ENCODE data around the gene SDC3.

The SDC3 gene

GRCh38 chr1:30928171-30928570 is 19.6 kb upstream of the SDC3 start:
- no peak for DNase-seq (ENCODE audit: low read depth)

DNA sequence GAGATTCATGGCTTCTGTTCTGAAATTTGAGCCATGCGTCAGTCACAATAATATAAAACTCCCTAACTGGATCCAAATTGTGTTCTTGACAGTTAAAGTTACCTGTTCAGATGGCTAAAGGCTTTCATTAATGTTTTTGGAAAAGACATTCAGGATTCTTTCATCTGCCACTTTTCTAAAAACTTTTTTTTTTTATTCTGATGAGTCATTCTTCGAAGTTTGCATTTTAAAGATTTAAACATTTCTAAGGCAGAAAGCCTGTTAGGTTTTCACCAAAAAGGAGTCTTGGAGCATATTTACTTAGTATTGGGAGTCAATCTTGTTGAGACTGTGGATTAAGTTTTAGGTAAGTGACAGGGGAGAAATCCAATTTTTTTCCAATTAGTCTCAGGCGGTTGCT is 18.9 kb upstream of the SDC3 start:
- no peak for DNase-seq (ENCODE audit: low read depth)

DNA sequence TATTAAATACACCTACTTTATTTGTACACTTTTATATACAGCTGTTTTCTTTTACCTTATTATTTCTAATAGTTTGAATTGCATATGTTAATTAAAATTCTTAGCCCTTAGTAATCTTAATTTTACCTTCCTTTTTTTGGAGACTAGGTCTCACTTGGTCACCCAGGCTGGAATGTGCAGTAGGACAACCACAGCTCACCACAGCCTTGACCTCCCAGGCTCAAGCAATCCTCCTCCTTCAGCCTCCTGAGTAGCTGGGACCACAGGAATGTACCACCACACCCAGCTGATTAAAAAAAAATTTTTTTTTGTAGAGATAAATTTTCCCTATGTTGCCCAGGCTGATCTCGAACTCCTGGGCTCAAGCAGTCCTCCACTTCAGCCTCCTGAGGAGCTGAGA is 15.0 kb upstream of the SDC3 start:
- DNase-seq (ENCODE audit: low read depth), result no peak

- DNase-seq (ENCODE audit: low read depth), result no peak
Observed at GRCh38 chr1:30920827-30921226, 12.3 kb upstream of the SDC3 start.

DNA sequence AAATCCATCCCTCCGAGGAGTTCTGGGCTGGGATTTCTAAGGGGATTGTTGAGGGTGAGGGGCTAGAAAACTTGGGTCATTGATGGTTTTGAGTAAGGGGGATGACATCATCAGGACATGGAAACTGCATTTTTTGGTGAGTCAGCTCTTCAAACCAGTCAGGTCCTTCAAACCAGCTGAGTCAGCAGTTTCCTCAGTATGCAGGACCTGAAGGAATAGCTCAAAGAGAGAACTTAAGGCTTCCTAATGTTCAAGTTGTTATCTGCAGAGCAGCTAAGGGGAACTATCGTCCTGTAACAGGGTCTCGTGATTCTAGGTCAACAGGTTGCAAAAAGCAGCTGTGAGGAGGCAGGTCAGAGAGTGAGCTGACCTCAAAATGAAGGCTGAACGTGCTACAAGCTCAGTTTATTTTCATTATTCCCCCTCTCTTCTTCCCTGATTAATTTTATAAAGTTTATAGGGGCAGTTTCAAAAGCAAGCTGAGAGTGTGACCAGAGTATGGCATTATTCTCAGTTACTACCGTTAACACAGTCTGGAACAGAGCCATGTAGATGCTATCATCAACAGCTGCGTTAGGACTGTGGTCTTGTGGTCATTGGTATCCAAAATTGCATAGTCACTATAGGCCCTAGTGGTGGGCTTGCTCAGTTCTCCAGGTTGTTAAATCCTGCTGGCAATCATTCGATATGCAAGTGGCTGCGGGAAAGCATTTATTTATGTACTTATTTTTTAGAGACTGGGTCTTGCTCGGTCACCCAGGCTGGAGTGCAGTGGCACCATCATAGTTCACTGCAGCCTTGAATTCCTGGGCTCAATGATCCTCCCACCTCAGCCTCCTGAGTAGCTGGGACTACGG is 10.7 kb upstream of the SDC3 start:
- no peak for DNase-seq (ENCODE audit: low read depth)

- no peak for DNase-seq (ENCODE audit: low read depth)
Observed at GRCh38 chr1:30916296-30916695, 7.7 kb upstream of the SDC3 start.

DNA sequence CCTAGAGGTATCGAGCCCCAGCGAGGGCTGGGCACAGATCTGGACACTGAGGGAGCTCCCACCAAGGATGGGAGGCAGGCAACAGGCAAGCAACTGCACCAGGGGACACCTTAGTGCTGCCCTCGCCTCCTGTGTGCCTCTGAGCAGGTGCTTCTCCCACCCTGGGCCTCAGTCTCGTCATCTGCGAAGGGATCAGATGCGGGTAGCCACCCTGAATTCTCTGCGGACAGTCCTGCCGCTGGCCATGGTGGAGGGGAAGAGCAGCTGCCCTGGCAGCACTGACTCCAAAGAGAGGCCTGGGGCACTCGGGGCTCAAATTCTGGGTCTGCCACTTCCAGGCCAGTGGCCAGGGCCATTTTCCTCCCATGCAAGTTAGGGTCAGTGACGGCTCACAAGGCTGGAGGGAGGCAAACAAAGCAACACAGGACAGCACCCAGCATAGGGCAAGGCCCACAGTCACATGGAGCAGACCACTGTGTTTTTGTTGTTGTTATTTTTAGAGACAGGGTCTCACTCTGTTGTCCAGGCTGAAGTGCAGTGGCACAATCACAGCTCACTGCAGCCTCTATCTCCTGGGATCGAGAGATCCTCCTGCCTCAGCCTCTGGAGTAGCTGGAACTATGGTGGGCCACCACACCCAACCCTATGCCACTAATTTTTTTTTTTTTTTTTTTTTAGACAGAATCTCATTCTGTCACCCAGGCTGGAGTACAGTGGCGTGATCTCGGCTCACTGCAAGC is 7.1 kb upstream of the SDC3 start:
- no peak for DNase-seq (ENCODE audit: low read depth)

DNA sequence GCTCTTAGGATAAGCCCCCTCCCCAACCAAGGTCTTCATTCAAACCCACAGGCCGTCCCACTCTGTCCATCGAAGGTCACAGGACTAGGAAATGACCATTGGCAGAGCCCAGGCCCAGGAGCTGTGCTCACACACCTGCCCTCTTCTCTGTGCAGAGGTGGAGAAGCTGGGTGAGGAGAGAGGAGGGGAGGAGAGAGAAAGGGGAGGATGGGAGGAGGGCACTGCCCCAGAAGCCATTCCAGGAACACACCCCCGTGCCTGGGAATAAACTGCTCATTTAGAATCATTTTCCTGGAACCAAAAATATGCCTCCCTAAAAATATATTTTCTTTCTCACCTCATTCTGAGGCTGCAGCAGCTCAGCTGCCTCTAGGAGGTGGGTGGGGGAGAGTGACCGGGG is 6.4 kb upstream of the SDC3 start:
- DNase-seq (ENCODE audit: low read depth), result no peak

DNA sequence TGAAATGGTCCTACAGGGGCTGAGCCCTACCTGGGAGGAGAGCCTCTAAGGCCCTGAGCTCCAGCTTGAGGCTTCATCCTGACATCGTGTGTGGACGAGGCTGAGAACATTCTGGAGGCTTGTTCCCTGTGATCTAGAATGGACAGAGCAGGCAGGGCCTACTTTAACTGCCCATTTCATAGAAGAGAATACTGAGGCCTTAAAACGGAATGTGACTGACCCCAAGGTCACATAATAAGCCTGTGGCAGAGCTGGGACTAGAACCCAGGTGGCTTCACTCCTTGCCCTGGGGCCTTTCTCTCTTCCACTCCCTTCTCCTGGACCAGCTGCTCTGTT is 6.0 kb upstream of the SDC3 start:
- DNase-seq (ENCODE audit: low read depth), result no peak

DNA sequence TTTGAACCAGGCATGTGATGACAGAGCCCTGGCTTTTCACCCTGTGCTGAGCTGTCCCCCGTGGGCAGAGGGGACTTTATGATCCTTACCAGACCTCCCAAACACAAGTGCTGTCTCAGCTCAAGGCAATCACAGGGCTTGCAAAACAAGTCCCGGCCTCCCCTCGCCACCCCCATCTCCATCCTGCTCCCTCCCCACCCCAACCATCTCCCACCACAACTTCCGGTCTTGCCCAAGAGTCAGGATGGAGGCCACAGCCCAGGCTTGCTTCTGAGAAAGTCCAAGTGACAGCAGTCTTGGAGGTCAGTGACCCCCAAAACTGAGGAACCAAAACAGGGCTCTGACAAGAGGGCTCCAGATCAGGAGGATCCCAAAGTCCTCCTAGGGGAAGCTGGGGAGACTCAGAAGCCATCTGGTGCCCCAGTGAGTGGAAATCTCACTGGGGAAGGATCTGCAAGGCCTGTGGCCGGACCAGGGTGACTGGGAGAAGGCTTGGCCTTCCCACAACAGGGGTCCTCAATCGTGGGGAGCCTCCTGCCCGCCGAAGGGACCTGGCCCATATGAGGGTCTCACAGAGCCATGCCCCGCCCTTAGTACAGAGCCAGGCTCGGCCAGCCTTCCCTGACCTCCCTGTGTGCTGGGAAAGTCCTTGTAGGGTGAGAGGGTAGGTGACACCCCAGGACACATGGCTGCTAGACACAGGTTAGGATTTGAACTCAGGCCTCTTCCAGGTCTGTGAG is 4.5 kb upstream of the SDC3 start:
- no peak for DNase-seq (ENCODE audit: low read depth)

- no peak for DNase-seq (ENCODE audit: low read depth)
Observed at GRCh38 chr1:30912224-30912623, 3.7 kb upstream of the SDC3 start.

- no peak for DNase-seq (ENCODE audit: low read depth)
Observed at GRCh38 chr1:30911059-30911954, 2.7 kb upstream of the SDC3 start.

GRCh38 chr1:30909365-30910068 is 959 bp upstream of the SDC3 start:
- DNase-seq (ENCODE audit: low read depth), result no peak

- DNase-seq (ENCODE audit: low read depth), result no peak
Observed at GRCh38 chr1:30908316-30908695, 252 bp downstream of the SDC3 start.

GRCh38 chr1:30907481-30908315 is 860 bp downstream of the SDC3 start:
- no peak for DNase-seq (ENCODE audit: low read depth)

DNA sequence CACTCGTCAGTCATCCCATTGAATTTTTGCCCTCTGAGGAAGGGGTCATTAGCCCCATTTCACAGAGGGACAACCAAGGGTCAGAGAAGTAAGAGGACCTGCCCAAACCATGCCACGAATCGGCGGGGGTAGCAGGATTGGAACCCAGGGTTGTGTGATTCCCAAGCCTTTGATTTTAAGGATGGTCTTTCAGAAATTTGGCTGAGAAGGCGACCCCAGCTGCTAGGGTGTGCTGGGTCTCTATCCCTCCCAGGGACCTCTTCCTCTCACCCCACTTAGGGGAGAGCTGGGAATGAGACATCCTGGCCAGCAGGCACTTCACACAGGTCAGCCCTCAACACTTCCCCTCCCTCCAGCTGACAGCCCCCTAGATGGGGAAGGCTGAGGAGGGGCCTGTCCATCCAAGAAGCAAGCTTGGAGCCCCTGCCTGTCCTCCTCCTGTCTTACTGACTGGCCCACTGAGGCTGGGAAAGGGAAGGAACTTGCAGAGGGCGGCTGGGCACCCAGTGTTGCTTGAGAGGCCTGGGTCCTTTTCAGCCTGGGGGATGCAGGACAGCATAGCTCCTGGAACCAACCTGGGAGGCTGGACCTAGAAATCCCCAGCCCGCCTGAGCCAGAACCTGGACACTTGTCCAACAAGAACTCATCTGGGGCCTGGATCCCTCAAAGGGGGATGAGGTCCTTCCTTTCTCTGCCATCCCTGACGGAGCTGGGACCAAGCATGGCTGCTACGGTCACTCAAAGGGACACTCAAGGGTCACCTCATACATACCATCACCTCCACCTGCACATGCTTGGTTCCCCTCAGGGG is 1.7 kb downstream of the SDC3 start:
- DNase-seq (ENCODE audit: low read depth), result no peak

GRCh38 chr1:30905916-30906620 is 2.5 kb downstream of the SDC3 start:
- DNase-seq (ENCODE audit: low read depth), result no peak

DNA sequence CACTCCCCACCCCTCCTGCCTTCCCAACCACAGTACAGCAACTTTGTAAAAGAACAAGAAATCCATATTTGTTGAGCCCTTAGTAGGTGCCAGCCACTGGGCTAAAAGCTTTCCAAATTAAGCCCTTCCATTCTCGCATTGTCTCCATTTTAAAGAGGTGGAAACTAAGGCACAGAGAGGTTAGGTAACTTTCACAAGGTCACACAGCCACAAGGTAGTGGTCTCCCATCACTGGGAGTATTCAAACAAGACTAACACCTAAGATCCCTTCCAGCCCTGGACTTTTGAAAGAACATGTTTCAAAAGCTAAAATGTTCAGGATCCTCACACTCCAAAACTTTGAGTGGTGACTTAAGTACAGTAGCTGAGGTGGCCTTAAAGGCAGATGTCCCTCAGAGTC is 3.2 kb downstream of the SDC3 start:
- no peak for DNase-seq (ENCODE audit: low read depth)

GRCh38 chr1:30904962-30905335 is 3.6 kb downstream of the SDC3 start:
- DNase-seq (ENCODE audit: low read depth), result no peak
